ENCODE measurements around the gene C11orf42.

Gene C11orf42

DNA sequence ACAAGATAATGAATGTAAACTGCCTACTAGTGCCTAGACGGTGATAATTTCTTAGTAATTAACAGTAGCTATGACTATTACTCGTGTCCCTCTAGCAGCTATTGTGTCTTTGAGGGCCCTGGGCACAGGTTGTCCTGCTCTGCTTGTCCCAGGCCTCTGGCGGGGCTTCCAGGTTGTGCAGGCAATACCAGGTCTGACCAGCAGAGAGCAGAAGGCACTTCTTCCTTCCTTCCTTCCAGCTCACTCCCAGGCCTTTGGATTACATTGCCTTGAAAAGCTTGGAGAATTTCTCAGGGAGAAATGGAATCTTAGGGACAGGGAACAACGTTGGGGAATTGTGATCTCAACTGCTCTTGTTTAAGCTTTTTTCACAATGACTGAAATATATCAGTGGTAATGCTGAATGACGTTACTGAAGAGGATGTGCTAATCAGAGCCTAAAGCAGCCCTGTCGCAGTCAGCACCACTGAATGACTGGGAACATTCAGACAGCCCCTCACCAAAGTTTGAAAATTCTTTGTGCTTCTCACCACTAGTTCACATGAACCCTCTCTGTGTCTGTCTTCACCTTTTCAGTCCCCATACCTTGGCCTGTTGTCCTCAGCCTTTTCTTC lies 45.9 kb downstream of the C11orf42 start:
- no peak overlapping the region for H2BK120ac ChIP-seq (ENCODE audit: low read depth, low read length)
- H3K4ac ChIP-seq (ENCODE audit: low read depth in 1 of 2, low read length in 2 of 2) = no peak overlapping the region
- no peak overlapping the region for H2BK12ac ChIP-seq (ENCODE audit: low read length in 2 of 2)
- no peaks in the 10 kb centered on the region for H3K79me1 ChIP-seq (replicated peaks; ENCODE audit: low read length, poor library complexity, severe bottlenecking)
- H3K23ac ChIP-seq (ENCODE audit: low read length in 2 of 2) = no peak overlapping the region
- H3K4me2 ChIP-seq (ENCODE audit: low read length, poor library complexity, severe bottlenecking) = no peak overlapping the region
- no peak overlapping the region for H3K27ac ChIP-seq (ENCODE audit: low read length, poor library complexity, severe bottlenecking)
- peak overlapping the region; percentile 54 for H3K9ac ChIP-seq (ENCODE audit: low read length)
- H2AK5ac ChIP-seq (ENCODE audit: low read length, severe bottlenecking) = no peak overlapping the region
- H2BK5ac ChIP-seq (ENCODE audit: low read depth, low read length, poor library complexity, severe bottlenecking) = no peak overlapping the region
- no peak overlapping the region for H2BK15ac ChIP-seq (ENCODE audit: low read depth, poor library complexity, severe bottlenecking)
- no peaks in the 10 kb centered on the region for H3K9me3 ChIP-seq (ENCODE audit: control insufficient read depth, low read length)
- H3K14ac ChIP-seq (ENCODE audit: low read length in 2 of 2) = no peak overlapping the region
- 57% methylated on average over 6 of the region's 6 CpGs for WGBS
- H4K8ac ChIP-seq (ENCODE audit: low read length) = no peak overlapping the region
- H3K36me3 ChIP-seq (ENCODE audit: control insufficient read depth in 1 of 2, insufficient read depth in 2 of 2, low read depth in 1 of 2, low read length in 2 of 2) = no peaks in the 10 kb centered on the region
- H2AFZ ChIP-seq (ENCODE audit: low read depth, low read length) = no peak overlapping the region
- peak; percentile 80 for DNase-seq
- H3K4me3 ChIP-seq (ENCODE audit: insufficient read depth in 1 of 2, low read depth in 1 of 2, low read length in 2 of 2) = no peak overlapping the region
- H3K27me3 ChIP-seq (ENCODE audit: control insufficient read depth in 1 of 2, insufficient read depth in 1 of 2, low read length in 2 of 2) = peaks cover 6 to 10% of the 10 kb centered on the region in 2 experiments
- H3K18ac ChIP-seq (ENCODE audit: low read depth in 1 of 2, low read length in 2 of 2) = peak overlapping the region in 1 of 2 experiments; percentile 3
- no peak overlapping the region for H4K91ac ChIP-seq (ENCODE audit: low read length)
- peaks cover 3% of the 10 kb centered on the region for H3K4me1 ChIP-seq (ENCODE audit: control insufficient read depth, insufficient read depth, low read depth, low read length)

DNA sequence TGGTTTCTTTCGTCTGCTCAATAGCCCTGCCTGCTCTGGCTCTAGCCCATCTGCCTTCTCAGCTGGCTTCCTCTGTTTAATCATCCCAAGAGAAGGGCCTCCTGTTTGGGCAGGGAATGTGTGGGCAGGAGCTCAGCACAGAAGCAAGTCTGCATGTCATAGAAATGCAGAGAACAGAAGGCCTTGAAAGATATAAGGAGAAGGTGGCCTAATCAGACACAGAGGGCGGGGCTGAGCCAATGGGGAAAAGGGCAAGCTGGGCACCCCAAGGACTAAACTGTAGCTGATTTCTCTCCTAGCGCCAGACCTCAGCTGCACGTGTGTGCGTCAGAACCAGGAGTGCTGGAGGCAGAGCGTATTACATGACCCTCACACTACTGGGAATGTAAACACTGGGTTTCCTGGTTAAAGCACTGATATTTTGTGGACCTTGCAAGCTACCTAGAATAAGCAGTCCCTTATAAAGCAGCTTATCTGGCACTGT lies 46.7 kb downstream of the C11orf42 start:
- peak; percentile 72 for DNase-seq
- H3K4me1 ChIP-seq (ENCODE audit: control insufficient read depth, insufficient read depth, low read depth, low read length) = peaks cover 3% of the 10 kb centered on the region
- no peak overlapping the region for H3K4me3 ChIP-seq (ENCODE audit: insufficient read depth in 1 of 2, low read depth in 1 of 2, low read length in 2 of 2)
- H2AFZ ChIP-seq (ENCODE audit: low read depth, low read length) = no peak overlapping the region
- peaks cover 14 to 16% of the 10 kb centered on the region in 2 experiments for H3K27me3 ChIP-seq (ENCODE audit: control insufficient read depth in 1 of 2, insufficient read depth in 1 of 2, low read length in 2 of 2)
- no peak overlapping the region for H2AK5ac ChIP-seq (ENCODE audit: low read length, severe bottlenecking)
- peak overlapping the region; percentile 3 for H2BK15ac ChIP-seq (ENCODE audit: low read depth, poor library complexity, severe bottlenecking)
- H3K4me2 ChIP-seq (ENCODE audit: low read length, poor library complexity, severe bottlenecking) = no peak overlapping the region
- no peaks in the 10 kb centered on the region for H3K79me1 ChIP-seq (replicated peaks; ENCODE audit: low read length, poor library complexity, severe bottlenecking)
- H3K36me3 ChIP-seq (ENCODE audit: control insufficient read depth in 1 of 2, insufficient read depth in 2 of 2, low read depth in 1 of 2, low read length in 2 of 2) = no peaks in the 10 kb centered on the region
- H3K14ac ChIP-seq (ENCODE audit: low read length in 2 of 2) = no peak overlapping the region
- no peak overlapping the region for H3K27ac ChIP-seq (ENCODE audit: low read length, poor library complexity, severe bottlenecking)
- peak overlapping the region; percentile 54 for H3K9ac ChIP-seq (ENCODE audit: low read length)
- H3K18ac ChIP-seq (ENCODE audit: low read depth in 1 of 2, low read length in 2 of 2) = no peak overlapping the region
- H3K23ac ChIP-seq (ENCODE audit: low read length in 2 of 2) = no peak overlapping the region
- no peaks in the 10 kb centered on the region for H3K9me3 ChIP-seq (ENCODE audit: control insufficient read depth, low read length)
- H4K91ac ChIP-seq (ENCODE audit: low read length) = no peak overlapping the region
- H2BK120ac ChIP-seq (ENCODE audit: low read depth, low read length) = no peak overlapping the region
- H3K4ac ChIP-seq (ENCODE audit: low read depth in 1 of 2, low read length in 2 of 2) = no peak overlapping the region
- no peak overlapping the region for H4K8ac ChIP-seq (ENCODE audit: low read length)
- H2BK12ac ChIP-seq (ENCODE audit: low read length in 2 of 2) = no peak overlapping the region
- no peak overlapping the region for H2BK5ac ChIP-seq (ENCODE audit: low read depth, low read length, poor library complexity, severe bottlenecking)
- 52% methylated on average over 6 of the region's 6 CpGs for WGBS

- H4K91ac ChIP-seq (ENCODE audit: low read length) = no peak overlapping the region
- no peak overlapping the region for H3K4ac ChIP-seq (ENCODE audit: low read depth in 1 of 2, low read length in 2 of 2)
- no peak overlapping the region for H3K27ac ChIP-seq (ENCODE audit: low read length, poor library complexity, severe bottlenecking)
- H3K4me2 ChIP-seq (ENCODE audit: low read length, poor library complexity, severe bottlenecking) = no peak overlapping the region
- no peaks in the 10 kb centered on the region for H3K36me3 ChIP-seq (ENCODE audit: control insufficient read depth in 1 of 2, insufficient read depth in 2 of 2, low read depth in 1 of 2, low read length in 2 of 2)
- H3K4me3 ChIP-seq (ENCODE audit: insufficient read depth in 1 of 2, low read depth in 1 of 2, low read length in 2 of 2) = no peak overlapping the region
- peaks cover 3% of the 10 kb centered on the region for H3K4me1 ChIP-seq (ENCODE audit: control insufficient read depth, insufficient read depth, low read depth, low read length)
- H2BK12ac ChIP-seq (ENCODE audit: low read length in 2 of 2) = no peak overlapping the region
- H3K23ac ChIP-seq (ENCODE audit: low read length in 2 of 2) = no peak overlapping the region
- H2AFZ ChIP-seq (ENCODE audit: low read depth, low read length) = no peak overlapping the region
- no peaks in the 10 kb centered on the region for H3K9me3 ChIP-seq (ENCODE audit: control insufficient read depth, low read length)
- no peak overlapping the region for H2BK5ac ChIP-seq (ENCODE audit: low read depth, low read length, poor library complexity, severe bottlenecking)
- H2AK5ac ChIP-seq (ENCODE audit: low read length, severe bottlenecking) = no peak overlapping the region
- H3K18ac ChIP-seq (ENCODE audit: low read depth in 1 of 2, low read length in 2 of 2) = no peak overlapping the region
- peak; percentile 15 for DNase-seq
- H3K27me3 ChIP-seq (ENCODE audit: control insufficient read depth in 1 of 2, insufficient read depth in 1 of 2, low read length in 2 of 2) = peaks cover 25 to 26% of the 10 kb centered on the region in 2 experiments
- H3K9ac ChIP-seq (ENCODE audit: low read length) = no peak overlapping the region
- H3K79me1 ChIP-seq (replicated peaks; ENCODE audit: low read length, poor library complexity, severe bottlenecking) = no peaks in the 10 kb centered on the region
- H2BK120ac ChIP-seq (ENCODE audit: low read depth, low read length) = no peak overlapping the region
- WGBS = 57% methylated on average over 1 of the region's 1 CpG
- H3K14ac ChIP-seq (ENCODE audit: low read length in 2 of 2) = no peak overlapping the region
- H4K8ac ChIP-seq (ENCODE audit: low read length) = no peak overlapping the region
- no peak overlapping the region for H2BK15ac ChIP-seq (ENCODE audit: low read depth, poor library complexity, severe bottlenecking)
Measured at GRCh38 chr11:6253197-6253596, 47.8 kb downstream of the C11orf42 start.

DNA sequence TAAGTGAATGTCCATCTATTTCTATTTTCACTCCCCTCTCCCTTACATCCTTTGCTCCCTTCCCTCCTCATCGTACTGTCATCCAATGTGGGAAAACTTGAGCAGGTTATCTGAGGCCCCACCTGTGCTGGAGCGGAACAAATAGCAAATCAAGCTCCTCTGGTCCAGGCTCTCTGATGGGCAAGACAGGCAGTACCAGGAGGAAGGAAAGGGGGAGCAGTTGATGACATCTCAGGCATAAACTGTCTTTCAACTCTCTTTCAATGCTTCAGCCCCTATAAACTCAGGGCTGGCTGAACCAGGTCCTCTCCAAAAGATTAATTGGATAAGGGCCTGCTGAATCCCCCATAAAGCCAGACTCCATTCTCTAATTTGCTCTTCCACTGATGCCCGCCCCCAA lies 52.8 kb downstream of the C11orf42 start:
- Histone ChIP-seq H4K91ac (ENCODE audit: low read length) (no peak overlapping the region), H3K4me1 (ENCODE audit: control insufficient read depth, insufficient read depth, low read depth, low read length) (peaks cover 14% of the 10 kb centered on the region), H2BK15ac (ENCODE audit: low read depth, poor library complexity, severe bottlenecking) (no peak overlapping the region), H3K4me3 (ENCODE audit: insufficient read depth in 1 of 2, low read depth in 1 of 2, low read length in 2 of 2) (no peak overlapping the region), H2AFZ (ENCODE audit: low read depth, low read length) (no peak overlapping the region), H3K9ac (ENCODE audit: low read length) (no peak overlapping the region), H2BK12ac (ENCODE audit: low read length in 2 of 2) (no peak overlapping the region), H3K4me2 (ENCODE audit: low read length, poor library complexity, severe bottlenecking) (no peak overlapping the region), H2AK5ac (ENCODE audit: low read length, severe bottlenecking) (no peak overlapping the region), H3K9me3 (ENCODE audit: control insufficient read depth, low read length) (no peaks in the 10 kb centered on the region), H3K27me3 (ENCODE audit: control insufficient read depth in 1 of 2, insufficient read depth in 1 of 2, low read length in 2 of 2) (peaks cover 60 to 67% of the 10 kb centered on the region in 2 experiments), H4K8ac (ENCODE audit: low read length) (no peak overlapping the region), H3K79me1 (replicated peaks; ENCODE audit: low read length, poor library complexity, severe bottlenecking) (no peaks in the 10 kb centered on the region), H2BK5ac (ENCODE audit: low read depth, low read length, poor library complexity, severe bottlenecking) (no peak overlapping the region), H3K4ac (ENCODE audit: low read depth in 1 of 2, low read length in 2 of 2) (no peak overlapping the region), H3K27ac (ENCODE audit: low read length, poor library complexity, severe bottlenecking) (no peak overlapping the region), H3K18ac (ENCODE audit: low read depth in 1 of 2, low read length in 2 of 2) (no peak overlapping the region), H2BK120ac (ENCODE audit: low read depth, low read length) (no peak overlapping the region), H3K36me3 (ENCODE audit: control insufficient read depth in 1 of 2, insufficient read depth in 2 of 2, low read depth in 1 of 2, low read length in 2 of 2) (no peaks in the 10 kb centered on the region), H3K14ac (ENCODE audit: low read length in 2 of 2) (no peak overlapping the region), H3K23ac (ENCODE audit: low read length in 2 of 2) (no peak overlapping the region)
- WGBS = 68% methylated on average over 2 of the region's 3 CpGs
- DNase-seq = no peak

All from mesenchymal stem cell (in vitro differentiated cells and primary cell).